Duodenal mucosa (tissue), 2 donors: ENCODE measurements around the gene NAALADL2.

Experiments
- H3K27ac ChIP-seq: one replicate; pipeline ENCODE4 v1.7.0; 2013; ENCODE audit warnings: low read depth, low read length
- H3K27me3 ChIP-seq, 2 donors: one replicate each; pipeline ENCODE4 v1.7.0; 2013; ENCODE audit warnings: low read length in 2 of 2, control low read depth in 1 of 2; ENCODE audit not compliant: insufficient read depth in 2 of 2, control insufficient read depth in 1 of 2
- H3K36me3 ChIP-seq, 2 donors: one replicate each; pipeline ENCODE4 v1.7.0; 2013; ENCODE audit warnings: low read length in 2 of 2, control low read depth in 1 of 2; ENCODE audit not compliant: insufficient read depth in 2 of 2, control insufficient read depth in 1 of 2
- H3K4me1 ChIP-seq, 2 donors: one replicate each; pipeline ENCODE4 v1.7.0; 2013; ENCODE audit warnings: low read length in 2 of 2, control low read depth in 1 of 2; ENCODE audit not compliant: insufficient read depth in 2 of 2, control insufficient read depth in 1 of 2
- H3K4me3 ChIP-seq, 2 donors: one replicate each; pipeline ENCODE4 v1.7.0; 2013; ENCODE audit warnings: low read length in 2 of 2, low read depth in 1 of 2
- H3K9ac ChIP-seq, 2 donors: one replicate each; pipeline ENCODE4 v1.7.0; 2013; ENCODE audit warnings: low read length in 2 of 2, low read depth in 1 of 2
- H3K9me3 ChIP-seq, 2 donors: one replicate each; pipeline ENCODE4 v1.7.0; 2013; ENCODE audit warnings: low read length in 2 of 2, control low read depth in 1 of 2; ENCODE audit not compliant: control insufficient read depth in 1 of 2

Gene NAALADL2

DNA sequence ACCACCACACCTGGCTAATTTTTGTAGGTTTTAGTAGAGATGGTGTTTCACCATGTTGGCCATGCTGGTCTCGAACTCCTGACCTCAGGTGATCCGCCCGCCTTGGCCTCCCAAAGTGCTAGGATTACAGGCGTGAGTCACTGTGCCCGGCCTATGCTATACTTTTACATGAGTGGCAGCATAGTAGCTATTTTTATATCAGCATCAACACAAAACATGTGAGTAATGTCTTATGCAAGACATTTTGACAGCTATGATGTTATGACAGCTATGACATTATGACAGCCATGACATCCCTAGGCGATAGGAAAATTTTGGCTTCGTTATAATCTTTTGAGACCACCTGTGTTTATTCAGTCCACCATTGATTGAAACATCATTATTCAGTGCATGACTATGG, 4.1 kb upstream of the NAALADL2 start:
- no peaks in the 10 kb centered on the region for H3K27me3 ChIP-seq
- no peaks in the 10 kb centered on the region for H3K36me3 ChIP-seq
- no peak overlapping the region for H3K4me3 ChIP-seq
- H3K27ac ChIP-seq, result no peak overlapping the region
- no peaks in the 10 kb centered on the region for H3K9me3 ChIP-seq
- no peak overlapping the region for H3K9ac ChIP-seq
- H3K4me1 ChIP-seq, result peaks cover 6 to 9% of the 10 kb centered on the region in 2 donors

DNA sequence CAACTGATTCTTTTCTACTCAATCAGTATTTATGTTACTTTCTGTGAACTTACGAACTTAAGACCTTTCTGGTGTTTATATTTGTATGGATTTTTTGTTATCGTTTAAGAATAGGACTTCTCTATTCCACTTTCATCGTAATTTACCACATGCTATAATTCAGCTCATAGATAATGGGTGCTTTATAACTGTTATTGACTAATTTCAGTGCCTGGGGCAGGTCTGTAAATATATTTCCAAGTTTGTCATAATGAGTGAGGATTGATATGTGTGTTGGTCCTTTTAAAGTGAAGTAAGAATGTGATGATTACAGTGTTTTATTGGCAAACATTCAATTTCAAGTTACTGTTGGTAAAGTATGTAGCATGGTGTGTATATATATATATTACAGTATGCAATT, 1.8 kb upstream of the NAALADL2 start:
- Histone ChIP-seq H3K4me1 (peaks cover 6 to 15% of the 10 kb centered on the region in 2 donors), H3K4me3 (no peak overlapping the region), H3K27me3 (no peaks in the 10 kb centered on the region), H3K27ac (no peak overlapping the region), H3K9ac (no peak overlapping the region), H3K9me3 (no peaks in the 10 kb centered on the region), H3K36me3 (no peaks in the 10 kb centered on the region)

DNA sequence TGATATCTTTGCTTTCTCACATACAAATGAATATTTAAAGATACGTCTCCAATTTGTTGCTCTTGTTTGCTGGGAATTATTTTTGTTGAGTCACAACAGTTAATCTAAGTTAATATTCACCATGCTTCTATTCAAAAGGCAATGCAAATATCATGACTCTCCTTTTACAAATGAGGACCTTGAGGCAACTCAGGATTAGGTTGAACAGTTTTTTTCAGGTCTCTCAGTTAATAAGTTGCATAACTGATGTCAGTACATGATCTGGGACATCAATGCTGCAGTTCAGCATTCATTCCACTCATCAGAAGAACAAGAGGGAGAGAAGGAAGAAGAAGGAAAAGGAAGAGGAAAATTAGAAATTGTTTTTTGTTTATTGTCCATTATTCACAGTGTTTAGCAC, 781 bp upstream of the NAALADL2 start:
- Histone ChIP-seq H3K27me3 (no peaks in the 10 kb centered on the region), H3K36me3 (no peaks in the 10 kb centered on the region), H3K4me3 (peak overlapping the region in 1 of 2 donors; percentile 67), H3K4me1 (peaks cover 6 to 23% of the 10 kb centered on the region in 2 donors), H3K27ac (no peak overlapping the region), H3K9me3 (no peaks in the 10 kb centered on the region), H3K9ac (no peak overlapping the region)

DNA sequence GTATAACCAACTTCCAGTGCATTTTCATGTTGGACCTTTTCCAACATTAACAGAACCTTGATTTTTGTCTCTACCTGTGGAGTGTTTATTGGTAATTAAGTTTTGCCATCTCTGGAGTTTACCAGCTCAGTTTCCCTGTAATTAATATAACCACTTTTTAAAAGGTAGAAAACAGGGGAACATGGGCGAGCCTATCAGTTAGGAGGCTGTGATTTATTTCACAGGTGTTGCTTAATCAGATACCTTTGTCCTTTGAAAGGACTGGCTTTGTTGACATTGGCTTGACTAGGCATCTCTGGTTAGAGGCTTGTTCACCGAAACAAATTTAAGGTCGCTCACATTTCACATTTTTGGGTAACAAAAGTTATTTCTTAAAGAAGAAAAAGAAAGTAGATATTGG, 622 bp downstream of the NAALADL2 start:
- H3K9ac ChIP-seq, result peak overlapping the region; percentile 15 to 59
- H3K27me3 ChIP-seq, result no peaks in the 10 kb centered on the region
- H3K9me3 ChIP-seq, result no peaks in the 10 kb centered on the region
- no peaks in the 10 kb centered on the region for H3K36me3 ChIP-seq
- no peak overlapping the region for H3K27ac ChIP-seq
- H3K4me3 ChIP-seq, result peak overlapping the region; percentile 65 to 67
- H3K4me1 ChIP-seq, result peaks cover 6 to 23% of the 10 kb centered on the region in 2 donors

DNA sequence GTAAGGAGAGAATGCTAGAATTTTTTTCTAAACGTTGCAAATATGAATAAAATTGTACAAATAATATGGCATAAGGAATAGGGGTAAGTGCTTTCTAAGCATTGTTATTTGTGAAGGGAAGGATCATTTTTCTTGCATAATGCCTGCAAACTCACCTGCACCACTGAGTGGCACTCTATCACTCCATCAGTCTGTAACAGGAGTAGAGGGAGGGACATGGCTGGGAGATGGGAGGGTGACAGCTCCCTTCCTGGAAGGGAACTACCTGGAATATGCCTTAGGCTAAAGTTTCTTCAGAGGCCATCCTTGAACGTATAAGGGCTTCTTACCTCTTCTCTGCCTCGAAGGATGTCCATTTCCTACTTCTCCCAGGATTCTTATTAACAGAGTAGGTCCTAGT, 3.0 kb downstream of the NAALADL2 start:
- Histone ChIP-seq H3K36me3 (no peaks in the 10 kb centered on the region), H3K4me3 (no peak overlapping the region), H3K27ac (no peak overlapping the region), H3K9me3 (no peaks in the 10 kb centered on the region), H3K27me3 (no peaks in the 10 kb centered on the region), H3K9ac (no peak overlapping the region), H3K4me1 (peaks cover 6 to 23% of the 10 kb centered on the region in 2 donors)

DNA sequence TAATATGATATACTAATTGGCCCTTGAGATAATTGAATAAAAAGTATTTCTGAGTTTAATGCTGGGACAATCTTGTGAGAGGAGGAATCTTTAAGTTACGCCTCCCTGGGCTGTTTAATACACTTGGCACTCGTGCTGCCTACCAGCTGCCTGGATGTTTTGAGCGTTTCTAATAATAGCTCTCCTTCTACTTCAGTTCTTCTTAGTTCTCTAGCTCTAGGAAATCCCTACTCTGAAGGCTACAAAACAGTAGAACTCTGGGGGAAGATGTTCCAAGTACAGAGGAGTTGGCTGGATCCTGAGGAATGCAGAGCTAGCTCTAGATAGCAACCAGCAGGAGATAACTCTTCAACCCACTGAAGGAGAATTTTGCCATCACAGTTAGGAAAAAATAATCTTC, 3.5 kb downstream of the NAALADL2 start:
- no peak overlapping the region for H3K27ac ChIP-seq
- no peaks in the 10 kb centered on the region for H3K9me3 ChIP-seq
- H3K27me3 ChIP-seq, result no peaks in the 10 kb centered on the region
- no peak overlapping the region for H3K4me3 ChIP-seq
- H3K4me1 ChIP-seq, result peaks cover 6 to 19% of the 10 kb centered on the region in 2 donors
- H3K9ac ChIP-seq, result no peak overlapping the region
- no peaks in the 10 kb centered on the region for H3K36me3 ChIP-seq

DNA sequence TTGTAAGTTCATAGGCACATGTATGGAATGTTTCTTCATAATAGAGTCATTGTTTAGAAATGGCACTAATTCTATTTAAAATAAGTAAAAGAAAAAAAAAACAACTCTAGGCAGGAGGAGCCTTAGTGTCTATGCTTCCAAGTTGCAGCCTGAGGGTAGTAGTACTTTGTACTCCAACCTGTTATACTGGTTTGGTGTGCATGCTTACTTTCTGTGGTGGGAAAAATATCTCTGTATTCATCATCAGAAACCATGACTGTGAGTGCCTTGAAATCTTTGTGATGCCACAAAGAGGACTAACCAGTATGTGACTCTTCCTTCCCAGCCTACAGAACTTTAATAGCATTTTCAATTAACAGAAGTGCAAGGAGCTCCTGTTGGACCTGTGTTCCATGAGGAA, 4.4 kb downstream of the NAALADL2 start:
- peaks cover 2 to 16% of the 10 kb centered on the region in 2 donors for H3K4me1 ChIP-seq
- no peak overlapping the region for H3K4me3 ChIP-seq
- H3K9me3 ChIP-seq, result no peaks in the 10 kb centered on the region
- no peak overlapping the region for H3K27ac ChIP-seq
- H3K9ac ChIP-seq, result no peak overlapping the region
- no peaks in the 10 kb centered on the region for H3K27me3 ChIP-seq
- H3K36me3 ChIP-seq, result no peaks in the 10 kb centered on the region

DNA sequence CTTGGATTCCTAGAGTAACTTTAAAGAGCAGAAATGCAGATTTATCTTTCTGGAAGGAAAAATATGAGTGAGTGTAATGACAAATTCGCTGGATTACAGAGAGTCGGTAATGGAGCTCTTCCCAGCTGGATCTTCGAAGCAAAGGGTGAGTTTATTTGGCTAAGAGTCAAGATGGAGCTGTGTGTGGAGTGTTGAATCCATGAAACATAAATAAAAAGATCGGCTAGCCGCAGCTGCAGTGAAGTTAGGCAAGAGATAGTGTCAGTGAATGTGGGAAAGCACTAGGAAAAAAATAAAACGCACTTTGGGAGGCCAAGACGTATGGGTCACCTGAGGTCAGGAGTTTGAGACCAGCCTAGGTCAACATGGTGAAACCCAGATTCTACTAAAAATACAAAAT, 10.3 kb downstream of the NAALADL2 start:
- Histone ChIP-seq H3K27me3 (no peaks in the 10 kb centered on the region), H3K36me3 (no peaks in the 10 kb centered on the region), H3K9me3 (no peaks in the 10 kb centered on the region)

DNA sequence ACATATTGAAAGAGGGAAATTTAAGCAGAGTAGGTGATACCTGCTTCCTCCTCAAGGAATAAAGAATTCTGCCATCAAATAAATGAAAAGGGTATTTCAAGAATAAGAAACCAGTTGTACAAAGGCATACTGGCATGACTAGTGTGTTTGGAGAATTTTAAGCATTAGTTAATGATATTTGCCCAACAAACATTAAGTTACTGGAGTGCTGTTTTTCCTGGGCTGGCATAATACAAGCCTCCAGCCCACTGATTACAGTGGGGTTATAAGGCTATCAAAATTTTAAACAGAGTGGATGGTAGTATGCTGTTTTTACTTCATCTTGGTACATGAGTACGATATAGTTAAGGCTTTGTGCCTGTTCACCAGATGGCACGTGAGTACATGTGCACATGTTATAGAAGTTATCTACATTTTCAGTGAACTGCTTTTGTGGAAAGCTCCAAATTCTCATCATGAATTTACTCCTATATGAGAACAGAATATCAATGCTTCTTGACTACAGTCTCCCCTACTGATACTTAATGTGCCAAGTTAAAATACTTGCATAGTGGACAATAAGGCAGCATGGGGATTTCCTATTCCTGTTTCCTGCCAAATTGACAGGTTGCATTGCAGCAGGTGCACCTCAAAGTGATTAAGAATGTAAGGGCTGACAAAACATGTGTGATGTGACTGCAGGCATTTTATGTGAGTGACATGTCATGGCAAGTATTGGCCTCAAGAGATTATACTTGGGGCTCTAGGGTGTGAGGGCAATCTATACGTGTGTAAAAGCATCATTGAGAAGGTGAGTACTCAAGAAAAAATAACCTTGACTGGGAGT, 14.9 kb downstream of the NAALADL2 start:
- Histone ChIP-seq H3K4me1 (no peaks in the 10 kb centered on the region), H3K27me3 (no peaks in the 10 kb centered on the region), H3K27ac (no peak overlapping the region), H3K36me3 (no peaks in the 10 kb centered on the region), H3K9me3 (no peaks in the 10 kb centered on the region), H3K4me3 (no peak overlapping the region), H3K9ac (no peak overlapping the region)

More for the DNA sequence above, 10.3 kb downstream of the NAALADL2 start:
- H3K9ac ChIP-seq, result no peak overlapping the region
- no peaks in the 10 kb centered on the region for H3K4me1 ChIP-seq
- H3K4me3 ChIP-seq, result no peak overlapping the region
- no peak overlapping the region for H3K27ac ChIP-seq

DNA sequence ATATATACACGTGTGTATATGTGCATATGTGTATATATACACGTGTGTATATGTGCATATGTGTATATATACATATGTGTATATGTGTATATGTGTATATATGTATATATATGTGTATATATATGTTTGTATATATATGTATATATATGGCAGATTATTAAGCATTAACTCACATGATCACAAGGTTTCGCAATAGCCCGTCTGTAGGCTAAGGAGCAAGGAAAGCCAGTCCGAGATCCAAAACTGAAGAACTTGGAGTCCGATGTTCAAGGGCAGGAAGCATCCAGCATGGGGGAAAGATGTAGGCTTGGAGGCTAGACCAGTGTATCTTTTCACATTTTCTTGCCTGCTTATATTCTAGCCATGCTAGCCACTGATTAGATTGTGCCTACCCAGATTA, 23.7 kb downstream of the NAALADL2 start:
- no peaks in the 10 kb centered on the region for H3K4me1 ChIP-seq
- no peak overlapping the region for H3K27ac ChIP-seq
- H3K9me3 ChIP-seq, result peaks cover 0 to 3% of the 10 kb centered on the region in 2 donors
- no peak overlapping the region for H3K4me3 ChIP-seq
- no peaks in the 10 kb centered on the region for H3K27me3 ChIP-seq
- H3K36me3 ChIP-seq, result no peaks in the 10 kb centered on the region
- no peak overlapping the region for H3K9ac ChIP-seq
